BLaER1 (cell line): ENCODE results near the gene FKBP15.

ENCODE experiments used
- H3K27ac ChIP-seq: shearing (Covaris generic); formaldehyde crosslinking; 2 replicates; pipeline ENCODE4 v1.8.1; 2022
- H3K27me3 ChIP-seq: shearing (Covaris generic); formaldehyde crosslinking; 2 replicates; pipeline ENCODE4 v1.8.1; 2022
- H3K36me3 ChIP-seq: shearing (Covaris generic); formaldehyde crosslinking; 2 replicates; pipeline ENCODE4 v1.8.1; 2022
- H3K4me1 ChIP-seq: shearing (Covaris generic); formaldehyde crosslinking; 2 replicates; pipeline ENCODE4 v1.8.1; 2022
- H3K4me2 ChIP-seq: shearing (Covaris generic); formaldehyde crosslinking; 2 replicates; pipeline ENCODE4 v1.8.1; 2022
- H3K4me3 ChIP-seq: shearing (Covaris generic); formaldehyde crosslinking; 2 replicates; pipeline ENCODE4 v1.8.1; 2022
- H3K9ac ChIP-seq: shearing (Covaris generic); formaldehyde crosslinking; 2 replicates; pipeline ENCODE4 v1.8.1; 2022
- H3K9me3 ChIP-seq: shearing (Covaris generic); formaldehyde crosslinking; 2 replicates; pipeline ENCODE4 v1.8.1; 2022
- H4K20me1 ChIP-seq: shearing (Covaris generic); formaldehyde crosslinking; 2 replicates; pipeline ENCODE4 v1.8.1; 2022
- Cebpa-rat ChIP-seq: shearing (Covaris generic); IDR thresholded peaks from 2 replicates; pipeline ENCODE4 v1.8.1; 2022

The FKBP15 gene

GRCh38 chr9:113187929-113188595 is 33.0 kb downstream of the FKBP15 start:
- Histone ChIP-seq H4K20me1 (peaks cover 2% of the 10 kb centered on the region; the same call in 1 of the 2 replicates), H3K4me2 (no peak overlapping the region), H3K4me3 (no peak overlapping the region), H3K27me3 (no peaks in the 10 kb centered on the region), H3K27ac (no peak overlapping the region), H3K36me3 (peaks cover 91% of the 10 kb centered on the region), H3K9ac (no peak overlapping the region), H3K4me1 (no peaks in the 10 kb centered on the region), H3K9me3 (no peaks in the 10 kb centered on the region)
- TF ChIP-seq Cebpa-rat, result no peak

- Histone ChIP-seq H3K27me3 (no peaks in the 10 kb centered on the region), H3K36me3 (peaks cover 93% of the 10 kb centered on the region), H4K20me1 (no peaks in the 10 kb centered on the region), H3K4me3 (no peak overlapping the region), H3K9me3 (no peaks in the 10 kb centered on the region), H3K27ac (no peak overlapping the region), H3K4me1 (no peaks in the 10 kb centered on the region), H3K4me2 (no peak overlapping the region), H3K9ac (no peak overlapping the region)
- TF ChIP-seq Cebpa-rat, result no peak
Observed at GRCh38 chr9:113186137-113186755, 34.8 kb downstream of the FKBP15 start.

- Histone ChIP-seq H3K4me3 (no peak overlapping the region), H3K4me2 (no peak overlapping the region), H3K36me3 (peaks cover 93% of the 10 kb centered on the region), H4K20me1 (no peaks in the 10 kb centered on the region), H3K27ac (no peak overlapping the region), H3K4me1 (no peaks in the 10 kb centered on the region), H3K27me3 (no peaks in the 10 kb centered on the region), H3K9me3 (no peaks in the 10 kb centered on the region), H3K9ac (no peak overlapping the region)
- no peak for TF ChIP-seq Cebpa-rat
Observed at GRCh38 chr9:113185271-113185670, 35.8 kb downstream of the FKBP15 start.

GRCh38 chr9:113184539-113184938 is 36.5 kb downstream of the FKBP15 start:
- no peaks in the 10 kb centered on the region for H3K4me1 ChIP-seq
- H3K27me3 ChIP-seq, result no peaks in the 10 kb centered on the region
- no peaks in the 10 kb centered on the region for H3K9me3 ChIP-seq
- H4K20me1 ChIP-seq, result no peaks in the 10 kb centered on the region
- peaks cover 95% of the 10 kb centered on the region for H3K36me3 ChIP-seq
- no peak overlapping the region for H3K27ac ChIP-seq
- H3K4me2 ChIP-seq, result no peak overlapping the region
- H3K4me3 ChIP-seq, result no peak overlapping the region
- H3K9ac ChIP-seq, result no peak overlapping the region
- TF ChIP-seq Cebpa-rat, result no peak

GRCh38 chr9:113183956-113184488 is 37.1 kb downstream of the FKBP15 start:
- Histone ChIP-seq H3K4me2 (no peak overlapping the region), H3K9ac (no peak overlapping the region), H3K4me1 (no peaks in the 10 kb centered on the region), H3K27me3 (no peaks in the 10 kb centered on the region), H3K36me3 (peaks cover 100% of the 10 kb centered on the region), H3K9me3 (no peaks in the 10 kb centered on the region), H3K4me3 (no peak overlapping the region), H4K20me1 (no peaks in the 10 kb centered on the region), H3K27ac (no peak overlapping the region)
- TF ChIP-seq Cebpa-rat, result no peak

- H4K20me1 ChIP-seq, result no peaks in the 10 kb centered on the region
- no peaks in the 10 kb centered on the region for H3K4me1 ChIP-seq
- H3K4me2 ChIP-seq, result no peak overlapping the region
- no peaks in the 10 kb centered on the region for H3K27me3 ChIP-seq
- peaks cover 100% of the 10 kb centered on the region for H3K36me3 ChIP-seq
- H3K4me3 ChIP-seq, result no peak overlapping the region
- no peak for TF ChIP-seq Cebpa-rat
- no peak overlapping the region for H3K9ac ChIP-seq
- H3K9me3 ChIP-seq, result no peaks in the 10 kb centered on the region
- no peak overlapping the region for H3K27ac ChIP-seq
Observed at GRCh38 chr9:113181165-113181564, 39.9 kb downstream of the FKBP15 start.

GRCh38 chr9:113179839-113180238 is 41.2 kb downstream of the FKBP15 start:
- no peak for TF ChIP-seq Cebpa-rat
- Histone ChIP-seq H3K4me3 (no peak overlapping the region), H3K36me3 (peaks cover 98% of the 10 kb centered on the region), H3K4me2 (no peak overlapping the region), H3K27ac (no peak overlapping the region), H4K20me1 (no peaks in the 10 kb centered on the region), H3K9me3 (no peaks in the 10 kb centered on the region), H3K9ac (no peak overlapping the region), H3K27me3 (no peaks in the 10 kb centered on the region), H3K4me1 (no peaks in the 10 kb centered on the region)

GRCh38 chr9:113178087-113178486 is 43.0 kb downstream of the FKBP15 start:
- Histone ChIP-seq H3K27me3 (no peaks in the 10 kb centered on the region), H3K4me2 (no peak overlapping the region), H3K4me3 (no peak overlapping the region), H3K9ac (no peak overlapping the region), H4K20me1 (no peaks in the 10 kb centered on the region), H3K9me3 (no peaks in the 10 kb centered on the region), H3K4me1 (no peaks in the 10 kb centered on the region), H3K27ac (no peak overlapping the region), H3K36me3 (peaks cover 98% of the 10 kb centered on the region)
- TF ChIP-seq Cebpa-rat, result no peak

- H3K27ac ChIP-seq, result no peak overlapping the region
- H3K4me3 ChIP-seq, result no peak overlapping the region
- no peaks in the 10 kb centered on the region; the same call in 1 of the 2 replicates for H3K9me3 ChIP-seq
- H3K4me1 ChIP-seq, result no peaks in the 10 kb centered on the region
- peaks cover 98% of the 10 kb centered on the region for H3K36me3 ChIP-seq
- H3K4me2 ChIP-seq, result no peak overlapping the region
- no peak overlapping the region for H3K9ac ChIP-seq
- no peaks in the 10 kb centered on the region for H4K20me1 ChIP-seq
- no peaks in the 10 kb centered on the region for H3K27me3 ChIP-seq
- no peak for TF ChIP-seq Cebpa-rat
Observed at GRCh38 chr9:113177251-113177650, 43.8 kb downstream of the FKBP15 start.

- no peak overlapping the region for H3K4me3 ChIP-seq
- no peaks in the 10 kb centered on the region for H3K27me3 ChIP-seq
- no peak for TF ChIP-seq Cebpa-rat
- no peak overlapping the region for H3K4me2 ChIP-seq
- no peak overlapping the region for H3K9ac ChIP-seq
- H4K20me1 ChIP-seq, result no peaks in the 10 kb centered on the region
- H3K9me3 ChIP-seq, result no peaks in the 10 kb centered on the region; the same call in 1 of the 2 replicates
- H3K4me1 ChIP-seq, result no peaks in the 10 kb centered on the region
- no peak overlapping the region for H3K27ac ChIP-seq
- H3K36me3 ChIP-seq, result peaks cover 97% of the 10 kb centered on the region
Observed at GRCh38 chr9:113176803-113177202, 44.3 kb downstream of the FKBP15 start.
